NCI-H2107 (cell line): Measurements from ENCODE around the gene HOXB6.

Experiments
- DNase-seq: peaks from one replicate; lab custom pipeline; 2025; lab: John Stamatoyannopoulos, UW

The HOXB6 gene

GRCh38 chr17:48609759-48610281 lies 5.0 kb upstream of the HOXB6 start:
- no peak for DNase-seq

GRCh38 chr17:48609033-48609432 lies 4.2 kb upstream of the HOXB6 start:
- DNase-seq: no peak

- DNase-seq: no peak
Observed at GRCh38 chr17:48608494-48608834, 3.7 kb upstream of the HOXB6 start.

GRCh38 chr17:48606892-48607614 lies 2.3 kb upstream of the HOXB6 start:
- no peak for DNase-seq

GRCh38 chr17:48605991-48606891 lies 1.5 kb upstream of the HOXB6 start:
- DNase-seq: no peak

GRCh38 chr17:48605409-48605919 lies 678 bp upstream of the HOXB6 start:
- no peak for DNase-seq

GRCh38 chr17:48603959-48604769 lies 622 bp downstream of the HOXB6 start:
- no peak for DNase-seq

- no peak for DNase-seq
Observed at GRCh38 chr17:48601539-48602425, 3.0 kb downstream of the HOXB6 start.

- DNase-seq: no peak
Observed at GRCh38 chr17:48601207-48601538, 3.6 kb downstream of the HOXB6 start.

GRCh38 chr17:48600244-48601098 lies 4.3 kb downstream of the HOXB6 start:
- DNase-seq: no peak

- DNase-seq: no peak
Observed at GRCh38 chr17:48599354-48599753, 5.4 kb downstream of the HOXB6 start.

GRCh38 chr17:48598736-48599135 lies 6.0 kb downstream of the HOXB6 start:
- DNase-seq: no peak

- DNase-seq: no peak
Observed at GRCh38 chr17:48597778-48598631, 6.8 kb downstream of the HOXB6 start.

- DNase-seq: no peak
Observed at GRCh38 chr17:48597528-48597777, 7.3 kb downstream of the HOXB6 start.

- no peak for DNase-seq
Observed at GRCh38 chr17:48596735-48597527, 7.9 kb downstream of the HOXB6 start.

GRCh38 chr17:48596000-48596734 lies 8.6 kb downstream of the HOXB6 start:
- no peak for DNase-seq

- no peak for DNase-seq
Observed at GRCh38 chr17:48595278-48595999, 9.3 kb downstream of the HOXB6 start.
